H1 (cell line): Measurements from ENCODE around the gene RPL37A. TPM values are rescaled to one million over a fixed set of nuclear protein-coding genes. Genes with fewer than 3 reads are reported as not detected.

Source experiments
- CTCF ChIA-PET: fragments of 300-600 bp; sonication (Branson Sonifier 250); formaldehyde crosslinking; loops from one replicate; lab custom pipeline; 2021; ENCODE audit not compliant: partially characterized antibody; lab: Charles Lee
- POLR2A ChIA-PET: fragments of 300-600 bp; sonication (Branson Sonifier 250); formaldehyde crosslinking; loops from one replicate; lab custom pipeline; 2021; ENCODE audit warnings: inconsistent platforms; ENCODE audit not compliant: partially characterized antibody; lab: Charles Lee
- DNase-seq, 2 experiments: peaks; one replicate each; pipeline versions ENCODE4 v3.0.0 to v3.0.0-alpha.2; 2010 to 2022; ENCODE audit warnings: low spot score in 2 of 2, low read depth in 1 of 2, mixed read lengths in 1 of 2
- FAIRE-seq: peaks from 2 replicates; lab custom pipeline; 2011; peaks lifted over from hg19 to GRCh38; lab: Jason Lieb, UNC
- H2AFZ ChIP-seq: 2 replicates; pipeline ENCODE4 v1.8.1; 2012; ENCODE audit warnings: low read length, inconsistent platforms
- H2AK5ac ChIP-seq: 2 replicates; pipeline ENCODE4 v1.6.1; 2013; ENCODE audit warnings: low read depth, low read length
- H2BK120ac ChIP-seq: replicated peaks from 2 replicates; pipeline ENCODE3; 2013; ENCODE audit warnings: low read depth, low read length, inconsistent platforms
- H2BK12ac ChIP-seq: 2 replicates; pipeline ENCODE4 v1.6.1; 2013; ENCODE audit warnings: low read depth, low read length
- H2BK15ac ChIP-seq: 2 replicates; pipeline ENCODE4 v1.6.1; 2013; ENCODE audit warnings: low read length
- H2BK20ac ChIP-seq: 2 replicates; pipeline ENCODE4 v1.6.1; 2013; ENCODE audit warnings: low read length
- H2BK5ac ChIP-seq: 2 replicates; pipeline ENCODE4 v1.6.1; 2013; ENCODE audit warnings: low read depth, low read length
- H3K14ac ChIP-seq: 2 replicates; pipeline ENCODE4 v1.6.1; 2013; ENCODE audit warnings: inconsistent platforms; ENCODE audit not compliant: insufficient read length
- H3K18ac ChIP-seq: 2 replicates; pipeline ENCODE4 v1.6.1; 2013; ENCODE audit warnings: low read length; ENCODE audit errors: extremely low read depth
- H3K23ac ChIP-seq: 2 replicates; pipeline ENCODE4 v1.6.1; 2013; ENCODE audit warnings: inconsistent platforms; ENCODE audit not compliant: insufficient read length
- H3K23me2 ChIP-seq: 2 replicates; pipeline ENCODE4 v1.6.1; 2013; ENCODE audit warnings: low read depth, low read length
- H3K27ac ChIP-seq: 2 replicates; pipeline ENCODE4 v1.6.1; 2011; ENCODE audit warnings: low read depth, low read length, inconsistent platforms
- H3K27me3 ChIP-seq, 4 experiments: replicated peaks in 1 of 4; 1 replicate in 1 of 4; 2 replicates in 3 of 4; pipeline versions ENCODE4 v1.6.1 to v1.8.1; 2011 to 2013; ENCODE audit warnings: low read length in 3 of 4, mild to moderate bottlenecking in 3 of 4, inconsistent platforms in 2 of 4, mixed read lengths in 2 of 4, moderate library complexity in 1 of 4; ENCODE audit not compliant: control insufficient read depth in 3 of 4, insufficient read depth in 3 of 4; ENCODE audit errors: extremely low read depth in 1 of 4
- H3K36me3 ChIP-seq, 4 experiments: 2 replicates each; pipeline versions ENCODE4 v1.6.1 to v1.8.1; 2011 to 2013; ENCODE audit warnings: mild to moderate bottlenecking in 4 of 4, low read length in 3 of 4, moderate library complexity in 2 of 4, control low read depth in 1 of 4, inconsistent platforms in 1 of 4; ENCODE audit not compliant: insufficient read depth in 4 of 4, control insufficient read depth in 2 of 4
- H3K4ac ChIP-seq: replicated peaks from 2 replicates; pipeline ENCODE3; 2013; ENCODE audit warnings: low read length, low read depth, mixed read lengths, inconsistent platforms; ENCODE audit not compliant: insufficient read length
- H3K4me1 ChIP-seq, 4 experiments: replicated peaks in 1 of 4; 1 replicate in 1 of 4; 2 replicates in 3 of 4; pipeline versions ENCODE4 v1.6.1 to v1.8.1; 2011 to 2013; ENCODE audit warnings: low read length in 3 of 4, inconsistent platforms in 2 of 4, mixed read lengths in 1 of 4; ENCODE audit not compliant: insufficient read depth in 4 of 4, control insufficient read depth in 3 of 4
- H3K4me2 ChIP-seq, 2 experiments: 2 replicates each; pipeline versions ENCODE4 v1.6.1 to v1.8.1; 2011 to 2013; ENCODE audit warnings: low read depth in 2 of 2, low read length in 2 of 2, control low read depth in 1 of 2, inconsistent platforms in 1 of 2, mild to moderate bottlenecking in 1 of 2; ENCODE audit not compliant: insufficient read depth in 1 of 2
- H3K4me3 ChIP-seq, 4 experiments: fragments of 200-600, 300-600 bp in 1 of 4; sonication (generic), shearing (Covaris generic), sonication (Bioruptor Twin) in 1 of 4; 2 replicates each; pipeline versions ENCODE4 v1.5.1 to v1.8.1; 2011 to 2016; ENCODE audit warnings: low read length in 4 of 4, low read depth in 3 of 4, control low read depth in 2 of 4, inconsistent platforms in 2 of 4, mild to moderate bottlenecking in 2 of 4, mixed read lengths in 1 of 4, moderate library complexity in 1 of 4; ENCODE audit not compliant: insufficient read depth in 2 of 4; ENCODE audit errors: extremely low read depth in 1 of 4
- H3K56ac ChIP-seq: replicated peaks from 2 replicates; pipeline ENCODE3; 2013; ENCODE audit warnings: low read depth, mild to moderate bottlenecking, mixed read lengths, low read length, inconsistent platforms; ENCODE audit not compliant: insufficient read length
- H3K79me1 ChIP-seq: 2 replicates; pipeline ENCODE4 v1.6.1; 2013; ENCODE audit warnings: low read depth, low read length, control low read depth
- H3K79me2 ChIP-seq, 2 experiments: 2 replicates each; pipeline versions ENCODE4 v1.6.1 to v1.8.1; 2012 to 2013; ENCODE audit warnings: low read length in 2 of 2, mild to moderate bottlenecking in 2 of 2, inconsistent platforms in 1 of 2; ENCODE audit not compliant: insufficient read depth in 2 of 2, control insufficient read depth in 1 of 2
- H3K9ac ChIP-seq, 4 experiments: replicated peaks in 1 of 4; 1 replicate in 1 of 4; 2 replicates in 3 of 4; pipeline versions ENCODE4 v1.6.1 to v1.8.1; 2011 to 2013; ENCODE audit warnings: low read depth in 3 of 4, low read length in 3 of 4, control low read depth in 2 of 4, mild to moderate bottlenecking in 2 of 4, moderate library complexity in 2 of 4, inconsistent platforms in 1 of 4; ENCODE audit errors: extremely low read depth in 1 of 4
- H3K9me3 ChIP-seq, 2 experiments: 2 replicates each; pipeline versions ENCODE4 v1.6.1 to v1.8.1; 2012 to 2013; ENCODE audit warnings: mild to moderate bottlenecking in 2 of 2, moderate library complexity in 2 of 2, control low read depth in 1 of 2, inconsistent platforms in 1 of 2, low read depth in 1 of 2, low read length in 1 of 2, mixed read lengths in 1 of 2; ENCODE audit not compliant: insufficient read depth in 2 of 2
- H4K20me1 ChIP-seq, 2 experiments: replicated peaks in 1 of 2; 2 replicates each; pipeline versions ENCODE3 to v1.8.1; 2011 to 2013; ENCODE audit warnings: inconsistent platforms in 2 of 2, low read length in 2 of 2, mild to moderate bottlenecking in 1 of 2; ENCODE audit not compliant: insufficient read depth in 2 of 2, control insufficient read depth in 1 of 2
- H4K5ac ChIP-seq: 2 replicates; pipeline ENCODE4 v1.6.1; 2013; ENCODE audit warnings: low read length, low read depth, mixed read lengths, inconsistent platforms; ENCODE audit not compliant: insufficient read length
- H4K8ac ChIP-seq: 2 replicates; pipeline ENCODE4 v1.8.0; 2013; ENCODE audit warnings: mild to moderate bottlenecking, moderate library complexity, low read length, inconsistent platforms; ENCODE audit not compliant: insufficient read depth; ENCODE audit errors: extremely low read depth
- H4K91ac ChIP-seq: replicated peaks from 2 replicates; pipeline ENCODE3; 2013; ENCODE audit warnings: low read length, mixed read lengths, inconsistent platforms; ENCODE audit not compliant: insufficient read length
- BCL11A ChIP-seq, 2 experiments: IDR thresholded peaks; one replicate each; pipeline ENCODE4 v1.6.1; 2011; ENCODE audit warnings: low read depth in 2 of 2, low read length in 2 of 2, mild to moderate bottlenecking in 2 of 2
- CHD1 ChIP-seq: IDR thresholded peaks from 2 replicates; pipeline ENCODE4 v1.6.1; 2012; ENCODE audit warnings: low read depth, low read length, improper control_type of control experiment
- FOSL1 ChIP-seq: IDR thresholded peaks from 2 replicates; pipeline ENCODE4 v1.6.1; 2011; ENCODE audit warnings: mild to moderate bottlenecking, low read depth, low read length, moderate library complexity; ENCODE audit not compliant: insufficient read depth
- KDM4A ChIP-seq: IDR thresholded peaks from one replicate; pipeline ENCODE4 v1.7.1; 2012; ENCODE audit warnings: low read depth, mild to moderate bottlenecking, moderate library complexity, low read length, inconsistent platforms; ENCODE audit not compliant: severe bottlenecking
- POLR2AphosphoS5 ChIP-seq: IDR thresholded peaks from 2 replicates; pipeline ENCODE4 v1.6.1; 2011; ENCODE audit warnings: low read depth, low read length
- POU5F1 ChIP-seq: IDR thresholded peaks from 2 replicates; pipeline ENCODE4 v1.6.1; 2011; ENCODE audit warnings: low read depth, mild to moderate bottlenecking, low read length, moderate library complexity
- SIX5 ChIP-seq: IDR thresholded peaks from 2 replicates; pipeline ENCODE4 v1.6.1; 2011; ENCODE audit warnings: mild to moderate bottlenecking, low read depth, low read length
- SUZ12 ChIP-seq: fragments of 200-600 bp; sonication (generic); IDR thresholded peaks from 2 replicates; pipeline ENCODE4 v1.6.1; 2012; ENCODE audit warnings: mild to moderate bottlenecking, inconsistent platforms, low read length, moderate library complexity, mixed read lengths
- TAF7 ChIP-seq: optimal IDR thresholded peaks from 2 replicates; pipeline ENCODE3; 2011; ENCODE audit warnings: low read depth, mild to moderate bottlenecking, inconsistent platforms, low read length, moderate library complexity, borderline replicate concordance
- TBP ChIP-seq: IDR thresholded peaks from 2 replicates; pipeline ENCODE4 v1.6.1; 2011; ENCODE audit warnings: low read depth, low read length, improper control_type of control experiment
- YY1 ChIP-seq: IDR thresholded peaks from 2 replicates; pipeline ENCODE4 v1.6.1; 2011; ENCODE audit warnings: low read depth, mild to moderate bottlenecking, low read length
- ZNF274 ChIP-seq: IDR thresholded peaks from 2 replicates; pipeline ENCODE4 v1.7.0; 2012; ENCODE audit warnings: low read length, borderline replicate concordance; ENCODE audit errors: extremely low read depth
- WGBS, 2 experiments: shearing (Covaris generic) in 1 of 2; methylation state at CpG; one replicate each; pipeline versions ENCODE4 v1.1.6 to v1.1.7; 2013 to 2015; ENCODE audit warnings: low lambda C conversion rate in 2 of 2, mixed read lengths in 2 of 2, inconsistent platforms in 1 of 2, low coverage in 1 of 2, missing lambda C conversion rate in 1 of 2; ENCODE audit not compliant: insufficient replicate concordance in 2 of 2, insufficient coverage in 1 of 2, insufficient read length in 1 of 2; ENCODE audit errors: extremely low coverage in 1 of 2, missing lambda C conversion rate in 1 of 2; 5-methylcytosine and 5-hydroxymethylcytosine counted together
- polyA plus RNA-seq, 7 experiments: library from polyadenylated mRNA; depleted of rRNA in 3 of 7; stranded (reverse) in 5 of 7; unstranded in 2 of 7; fragments of >200 nt in 5 of 7; fragments of 200-250 nt in 2 of 7; gene quantifications; 1 replicate in 5 of 7; 2 replicates in 1 of 7; 4 replicates in 1 of 7; pipeline versions ENCODE4 v1.2.1 to v1.2.3, GENCODE V29; 2011 to 2013; ENCODE audit warnings: missing spikeins in 2 of 7, mixed read lengths in 2 of 7
- total RNA-seq: library from RNA; stranded (reverse); fragmentation: NEBNext Ultra II Directional; extraction: Animal tissue kit (Norgen Biotek cat#: 25700); gene quantifications from 2 replicates; pipeline ENCODE4 v1.2.1, GENCODE V29; 2021

Gene RPL37A
- total and polyA plus RNA-seq, 2 of the 8 experiments (the other 6 are each of a cell fraction or from before 2014, with no cell fraction given): 1,737 to 3,180 TPM

- ChIA-PET POLR2A (no interaction called here), CTCF (no interaction called here)
- no peak overlapping the region for H4K8ac ChIP-seq
- no peak overlapping the region for H2BK120ac ChIP-seq
- peaks cover 0 to 2% (median 0%) of the 10 kb centered on the region in 4 experiments; a peak in 1 of 8 replicates for H3K36me3 ChIP-seq
- no peaks in the 10 kb centered on the region for H3K9me3 ChIP-seq
- H4K5ac ChIP-seq: no peak overlapping the region
- 89 to 100% methylated on average over 1 to 3 of the region's 3 CpGs for WGBS, 2 experiments
- no peak overlapping the region for H2AFZ ChIP-seq
- no peak overlapping the region for H3K18ac ChIP-seq
- H3K4me1 ChIP-seq: no peaks in the 10 kb centered on the region
- no peak overlapping the region for H3K14ac ChIP-seq
- no peak for TF ChIP-seq POU5F1
- no peak for TF ChIP-seq BCL11A (IDR thresholded peaks at IDR 0.05; ENCODE audit: low read depth in 2 of 2, low read length in 2 of 2)
- no peak for TF ChIP-seq SIX5
- no peak for TF ChIP-seq KDM4A
- TF ChIP-seq SUZ12: no peak
- no peak for TF ChIP-seq TAF7
- TF ChIP-seq CHD1: no peak
- no peak for TF ChIP-seq POLR2AphosphoS5
- no peak for TF ChIP-seq TBP
- TF ChIP-seq FOSL1: no peak
- TF ChIP-seq YY1: no peak
- TF ChIP-seq ZNF274: no peak
- no peak overlapping the region for H3K27ac ChIP-seq
- no peak overlapping the region for H3K4ac ChIP-seq
- FAIRE-seq (no peak), DNase-seq (no peak)
- H3K4me2 ChIP-seq: no peak overlapping the region
- H2BK5ac ChIP-seq: no peak overlapping the region
- no peak overlapping the region for H4K91ac ChIP-seq
- no peak overlapping the region for H2BK20ac ChIP-seq
- H3K9ac ChIP-seq: no peak overlapping the region
- no peaks in the 10 kb centered on the region for H3K79me2 ChIP-seq
- H2AK5ac ChIP-seq: no peak overlapping the region
- H3K23me2 ChIP-seq: no peaks in the 10 kb centered on the region
- no peak overlapping the region for H2BK15ac ChIP-seq
- no peak overlapping the region for H3K4me3 ChIP-seq
- H2BK12ac ChIP-seq: no peak overlapping the region
- H3K27me3 ChIP-seq: no peaks in the 10 kb centered on the region
- peaks cover 0 to 2% of the 10 kb centered on the region in 2 experiments for H4K20me1 ChIP-seq
- H3K23ac ChIP-seq: no peak overlapping the region
- H3K79me1 ChIP-seq: no peaks in the 10 kb centered on the region
- no peak overlapping the region for H3K56ac ChIP-seq
Measured at GRCh38 chr2:216473187-216473586, 25.5 kb upstream of the RPL37A start.
